ENCODE results near the gene TCEANC2.

TCEANC2 gene

DNA sequence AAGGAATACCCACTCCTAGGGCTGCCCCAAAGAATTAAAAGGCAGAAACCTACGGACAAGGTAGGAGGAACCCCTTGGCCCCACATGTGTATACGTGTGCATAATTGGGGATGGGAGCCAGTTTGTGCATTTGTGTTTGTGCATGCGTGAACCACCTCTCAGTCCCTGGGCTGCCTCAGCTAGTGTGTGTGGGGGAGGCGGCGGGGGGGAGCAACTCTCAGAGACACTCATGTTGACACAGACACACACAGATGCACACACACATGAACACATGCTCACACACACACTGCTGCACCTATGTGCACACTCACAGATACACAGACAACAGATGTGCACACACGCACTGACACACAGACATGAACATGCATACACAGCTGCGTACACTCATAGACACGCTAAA, 40.5 kb upstream of the TCEANC2 start:
- Histone ChIP-seq H3K4me1 (no peaks in the 10 kb centered on the region), H2AFZ (no peak overlapping the region), H3K27ac (no peak overlapping the region), H3K4me3 (ENCODE audit: low read depth, low read length) (no peak overlapping the region), H3K9ac (no peak overlapping the region), H3K4me2 (ENCODE audit: low read length) (no peak overlapping the region), H3K36me3 (ENCODE audit: control insufficient read depth, insufficient read depth, low read length) (no peaks in the 10 kb centered on the region), H3K27me3 (ENCODE audit: control insufficient read depth, insufficient read depth, low read length) (no peaks in the 10 kb centered on the region), H3K9me3 (ENCODE audit: control insufficient read depth, low read length) (no peaks in the 10 kb centered on the region), H3K79me2 (no peaks in the 10 kb centered on the region)
- TF ChIP-seq, protein P1, sequence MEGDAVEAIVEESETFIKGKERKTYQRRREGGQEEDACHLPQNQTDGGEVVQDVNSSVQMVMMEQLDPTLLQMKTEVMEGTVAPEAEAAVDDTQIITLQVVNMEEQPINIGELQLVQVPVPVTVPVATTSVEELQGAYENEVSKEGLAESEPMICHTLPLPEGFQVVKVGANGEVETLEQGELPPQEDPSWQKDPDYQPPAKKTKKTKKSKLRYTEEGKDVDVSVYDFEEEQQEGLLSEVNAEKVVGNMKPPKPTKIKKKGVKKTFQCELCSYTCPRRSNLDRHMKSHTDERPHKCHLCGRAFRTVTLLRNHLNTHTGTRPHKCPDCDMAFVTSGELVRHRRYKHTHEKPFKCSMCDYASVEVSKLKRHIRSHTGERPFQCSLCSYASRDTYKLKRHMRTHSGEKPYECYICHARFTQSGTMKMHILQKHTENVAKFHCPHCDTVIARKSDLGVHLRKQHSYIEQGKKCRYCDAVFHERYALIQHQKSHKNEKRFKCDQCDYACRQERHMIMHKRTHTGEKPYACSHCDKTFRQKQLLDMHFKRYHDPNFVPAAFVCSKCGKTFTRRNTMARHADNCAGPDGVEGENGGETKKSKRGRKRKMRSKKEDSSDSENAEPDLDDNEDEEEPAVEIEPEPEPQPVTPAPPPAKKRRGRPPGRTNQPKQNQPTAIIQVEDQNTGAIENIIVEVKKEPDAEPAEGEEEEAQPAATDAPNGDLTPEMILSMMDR (IDR thresholded peaks at IDR 0.05): no peak

DNA sequence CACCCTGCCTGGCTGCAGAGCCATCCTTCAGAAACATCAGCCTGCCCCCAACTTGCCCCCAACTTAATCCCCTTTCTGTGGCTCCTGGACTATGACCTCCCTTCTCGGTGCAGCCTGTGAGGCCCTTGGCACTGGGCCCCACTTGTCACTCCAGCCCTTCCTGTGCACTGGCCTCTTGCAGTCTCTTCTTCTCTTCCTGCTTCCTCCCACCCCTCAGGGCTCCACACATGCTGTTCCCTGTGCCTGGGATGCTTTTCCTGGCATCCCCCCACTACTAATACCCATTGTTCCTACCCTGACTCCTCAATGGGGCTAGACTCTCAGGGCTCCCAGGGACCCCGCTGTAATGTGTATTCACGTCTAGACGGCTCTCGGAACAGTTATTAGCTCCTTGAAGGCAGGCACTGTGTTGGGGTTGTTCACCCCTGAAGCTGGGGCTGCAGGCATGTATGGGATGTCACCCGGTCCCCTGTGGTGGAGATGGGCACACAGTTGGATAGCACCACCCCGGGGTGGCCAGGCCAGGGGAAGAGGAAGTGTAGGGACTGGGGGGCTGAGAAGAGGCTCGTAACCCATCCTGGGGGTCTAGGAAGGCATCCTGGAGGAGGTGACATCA, 39.9 kb upstream of the TCEANC2 start:
- no peaks in the 10 kb centered on the region for H3K4me1 ChIP-seq
- no peaks in the 10 kb centered on the region for H3K36me3 ChIP-seq (ENCODE audit: control insufficient read depth, insufficient read depth, low read length)
- H3K4me3 ChIP-seq (ENCODE audit: low read depth, low read length): no peak overlapping the region
- TF ChIP-seq, protein P1 (IDR thresholded peaks at IDR 0.05): no peak
- H3K4me2 ChIP-seq (ENCODE audit: low read length): no peak overlapping the region
- H3K27ac ChIP-seq: no peak overlapping the region
- no peaks in the 10 kb centered on the region for H3K9me3 ChIP-seq (ENCODE audit: control insufficient read depth, low read length)
- no peak overlapping the region for H3K9ac ChIP-seq
- no peak overlapping the region for H2AFZ ChIP-seq
- H3K27me3 ChIP-seq (ENCODE audit: control insufficient read depth, insufficient read depth, low read length): no peaks in the 10 kb centered on the region
- no peaks in the 10 kb centered on the region for H3K79me2 ChIP-seq

GRCh38 chr1:54014009-54014629, 39.3 kb upstream of the TCEANC2 start:
- Histone ChIP-seq H3K27ac (no peak overlapping the region), H3K4me1 (no peaks in the 10 kb centered on the region), H3K36me3 (ENCODE audit: control insufficient read depth, insufficient read depth, low read length) (no peaks in the 10 kb centered on the region), H3K4me3 (ENCODE audit: low read depth, low read length) (no peak overlapping the region), H3K79me2 (no peaks in the 10 kb centered on the region), H3K4me2 (ENCODE audit: low read length) (no peak overlapping the region), H2AFZ (no peak overlapping the region), H3K27me3 (ENCODE audit: control insufficient read depth, insufficient read depth, low read length) (no peaks in the 10 kb centered on the region), H3K9ac (no peak overlapping the region), H3K9me3 (ENCODE audit: control insufficient read depth, low read length) (no peaks in the 10 kb centered on the region)
- TF ChIP-seq, protein P1 (IDR thresholded peaks at IDR 0.05): no peak

DNA sequence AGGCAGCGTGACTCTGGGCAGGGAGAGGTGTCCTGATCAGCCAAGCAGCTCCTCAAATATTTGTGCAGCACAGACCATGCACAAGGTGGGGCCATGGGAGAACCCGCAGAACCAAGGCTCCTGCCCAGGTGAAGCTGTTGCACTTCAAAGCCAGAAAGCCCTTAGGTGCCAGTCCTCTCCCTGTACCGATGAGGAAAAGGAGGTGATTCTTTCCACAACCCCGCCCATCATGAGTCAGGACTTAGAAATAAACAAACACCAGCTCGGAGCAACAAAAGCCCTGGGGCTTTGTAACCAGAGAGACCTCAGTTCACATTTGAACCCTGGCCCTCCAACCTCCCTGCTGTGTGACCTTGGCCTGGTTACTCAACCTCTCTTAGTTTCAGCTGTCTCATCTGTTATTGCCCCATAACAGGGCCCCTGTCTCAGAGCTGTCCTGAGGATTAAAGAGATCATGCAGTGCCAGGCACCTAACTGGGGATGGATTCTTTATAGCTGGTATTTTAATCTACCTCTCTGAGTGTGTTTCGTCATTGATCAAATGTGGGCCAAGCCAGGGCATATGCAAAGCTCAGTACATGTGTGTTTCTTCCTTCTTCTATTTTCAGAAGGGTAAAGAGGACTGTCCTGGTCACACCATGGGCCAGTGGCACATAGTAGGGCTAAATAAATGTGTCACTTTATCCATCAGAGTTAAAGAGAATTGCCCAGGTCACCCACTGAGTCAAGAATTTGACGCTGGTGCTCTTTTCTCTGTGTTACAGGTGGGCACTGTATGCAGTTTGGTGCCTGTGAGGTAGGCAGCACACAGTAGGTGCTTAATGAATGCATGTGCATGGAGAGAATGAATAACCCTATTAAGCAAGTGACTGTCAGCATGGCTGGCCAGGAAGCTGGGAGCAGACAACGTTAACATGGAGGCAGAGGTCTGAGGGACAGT, 36.8 kb upstream of the TCEANC2 start:
- Histone ChIP-seq H3K4me1 (no peaks in the 10 kb centered on the region), H3K4me3 (ENCODE audit: low read depth, low read length) (no peak overlapping the region), H3K27me3 (ENCODE audit: control insufficient read depth, insufficient read depth, low read length) (no peaks in the 10 kb centered on the region), H3K36me3 (ENCODE audit: control insufficient read depth, insufficient read depth, low read length) (no peaks in the 10 kb centered on the region), H3K9me3 (ENCODE audit: control insufficient read depth, low read length) (no peaks in the 10 kb centered on the region), H2AFZ (no peak overlapping the region), H3K9ac (no peak overlapping the region), H3K79me2 (no peaks in the 10 kb centered on the region), H3K4me2 (ENCODE audit: low read length) (no peak overlapping the region), H3K27ac (no peak overlapping the region)
- TF ChIP-seq, protein P1 (IDR thresholded peaks at IDR 0.05): no peak
